H1 (cell line): ENCODE results near the gene ADAM19.

Experiments
- CHD2 ChIP-seq: IDR thresholded peaks from 2 replicates; pipeline ENCODE4 v1.6.1; 2012; ENCODE audit warnings: low read length, improper control_type of control experiment
- CREB1 ChIP-seq: IDR thresholded peaks from 2 replicates; pipeline ENCODE4 v1.6.1; 2012; ENCODE audit warnings: inconsistent platforms
- POLR2A ChIP-seq, 2 experiments: IDR thresholded peaks; 1 replicate in 1 of 2; 2 replicates in 1 of 2; pipeline ENCODE4 v1.6.1; 2011; ENCODE audit warnings: low read depth in 2 of 2, low read length in 2 of 2, mild to moderate bottlenecking in 2 of 2; ENCODE audit errors: control extremely low read depth in 1 of 2
- SIN3A ChIP-seq, 2 experiments: IDR thresholded peaks in 1 of 2; conservative IDR thresholded peaks in 1 of 2; 2 replicates each; pipeline ENCODE4 v1.6.1; 2011 to 2012; ENCODE audit warnings: low read length in 2 of 2, improper control_type of control experiment in 1 of 2, low read depth in 1 of 2, mild to moderate bottlenecking in 1 of 2
- SP1 ChIP-seq: IDR thresholded peaks from 2 replicates; pipeline ENCODE4 v1.6.1; 2011; ENCODE audit warnings: low read depth, low read length
- TF ChIP-seq, protein P1 (sequence below), 3 experiments: IDR thresholded peaks; 1 replicate in 2 of 3; 2 replicates in 1 of 3; pipeline versions ENCODE4 v1.5.1 to v1.6.1; 2011; ENCODE audit warnings: low read length in 3 of 3, mild to moderate bottlenecking in 3 of 3, inconsistent platforms in 2 of 3, low read depth in 1 of 3, moderate library complexity in 1 of 3; ENCODE audit not compliant: insufficient read depth in 1 of 3; ENCODE audit errors: control extremely low read depth in 1 of 3
- TF ChIP-seq, protein P2 (sequence below): IDR thresholded peaks from 2 replicates; pipeline ENCODE4 v1.6.1; 2012; ENCODE audit warnings: low read length, inconsistent platforms

- TF ChIP-seq CHD2: no peak
- TF ChIP-seq SP1: no peak
- TF ChIP-seq POLR2A (IDR thresholded peaks at IDR 0.05; ENCODE audit: control extremely low read depth in 1 of 2, low read depth in 2 of 2, low read length in 2 of 2): no peak
- TF ChIP-seq SIN3A (conservative IDR thresholded peaks at IDR 0.05 in 1 of 2, IDR thresholded peaks at IDR 0.05 in 1 of 2; ENCODE audit: low read depth in 1 of 2, low read length in 2 of 2): no peak
- TF ChIP-seq, protein P1, sequence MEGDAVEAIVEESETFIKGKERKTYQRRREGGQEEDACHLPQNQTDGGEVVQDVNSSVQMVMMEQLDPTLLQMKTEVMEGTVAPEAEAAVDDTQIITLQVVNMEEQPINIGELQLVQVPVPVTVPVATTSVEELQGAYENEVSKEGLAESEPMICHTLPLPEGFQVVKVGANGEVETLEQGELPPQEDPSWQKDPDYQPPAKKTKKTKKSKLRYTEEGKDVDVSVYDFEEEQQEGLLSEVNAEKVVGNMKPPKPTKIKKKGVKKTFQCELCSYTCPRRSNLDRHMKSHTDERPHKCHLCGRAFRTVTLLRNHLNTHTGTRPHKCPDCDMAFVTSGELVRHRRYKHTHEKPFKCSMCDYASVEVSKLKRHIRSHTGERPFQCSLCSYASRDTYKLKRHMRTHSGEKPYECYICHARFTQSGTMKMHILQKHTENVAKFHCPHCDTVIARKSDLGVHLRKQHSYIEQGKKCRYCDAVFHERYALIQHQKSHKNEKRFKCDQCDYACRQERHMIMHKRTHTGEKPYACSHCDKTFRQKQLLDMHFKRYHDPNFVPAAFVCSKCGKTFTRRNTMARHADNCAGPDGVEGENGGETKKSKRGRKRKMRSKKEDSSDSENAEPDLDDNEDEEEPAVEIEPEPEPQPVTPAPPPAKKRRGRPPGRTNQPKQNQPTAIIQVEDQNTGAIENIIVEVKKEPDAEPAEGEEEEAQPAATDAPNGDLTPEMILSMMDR (IDR thresholded peaks at IDR 0.05; ENCODE audit: control extremely low read depth in 1 of 3, insufficient read depth in 1 of 3, low read depth in 1 of 3, low read length in 3 of 3): no peak
- TF ChIP-seq, protein P2, sequence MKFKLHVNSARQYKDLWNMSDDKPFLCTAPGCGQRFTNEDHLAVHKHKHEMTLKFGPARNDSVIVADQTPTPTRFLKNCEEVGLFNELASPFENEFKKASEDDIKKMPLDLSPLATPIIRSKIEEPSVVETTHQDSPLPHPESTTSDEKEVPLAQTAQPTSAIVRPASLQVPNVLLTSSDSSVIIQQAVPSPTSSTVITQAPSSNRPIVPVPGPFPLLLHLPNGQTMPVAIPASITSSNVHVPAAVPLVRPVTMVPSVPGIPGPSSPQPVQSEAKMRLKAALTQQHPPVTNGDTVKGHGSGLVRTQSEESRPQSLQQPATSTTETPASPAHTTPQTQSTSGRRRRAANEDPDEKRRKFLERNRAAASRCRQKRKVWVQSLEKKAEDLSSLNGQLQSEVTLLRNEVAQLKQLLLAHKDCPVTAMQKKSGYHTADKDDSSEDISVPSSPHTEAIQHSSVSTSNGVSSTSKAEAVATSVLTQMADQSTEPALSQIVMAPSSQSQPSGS: no peak
- no peak for TF ChIP-seq CREB1
Measured at GRCh38 chr5:157514974-157515373, 60.6 kb downstream of the ADAM19 start.
